HepG2 (cell line): ENCODE data around the gene NME7. TPM values are rescaled to one million over a fixed set of nuclear protein-coding genes. Genes with fewer than 3 reads are reported as not detected.

ENCODE experiments used
- FOXC1 ChIP-seq: sonication (generic); formaldehyde crosslinking; IDR thresholded peaks from 2 replicates; pipeline ENCODE4 v1.8.0; 2022; ENCODE audit warnings: mild to moderate bottlenecking, missing genetic modification reagents, borderline replicate concordance
- HNRNPUL1 ChIP-seq: fragments of 200-400 bp; formaldehyde crosslinking; IDR thresholded peaks from 2 replicates; pipeline ENCODE4 v1.6.1; 2017; ENCODE audit warnings: low read depth, mild to moderate bottlenecking, low read length, moderate library complexity
- polyA plus RNA-seq, 8 experiments: library from polyadenylated mRNA; depleted of rRNA in 3 of 8; stranded (reverse) in 7 of 8; unstranded in 1 of 8; fragments of >200 nt; fragmentation: Illumina TruSeq in 4 of 8; extraction: Trizol in 4 of 8; gene quantifications; 2 replicates each; pipeline versions ENCODE4 v1.2.1 to v1.2.3, GENCODE V29; 2011 to 2016; ENCODE audit warnings: low read depth in 4 of 8, missing spikeins in 1 of 8, mixed read lengths in 1 of 8; ENCODE audit not compliant: insufficient read depth in 1 of 8
- total RNA-seq, 5 experiments: library from RNA; depleted of rRNA; stranded (reverse); fragments of >200 nt; fragmentation: Illumina TruSeq; extraction: Trizol; gene quantifications; 2 replicates each; pipeline ENCODE4 v1.2.3, GENCODE V29; 2016; ENCODE audit warnings: low read depth in 1 of 5
- TF ChIP-seq, protein P1 (sequence below): sonication (generic); formaldehyde crosslinking; IDR thresholded peaks from one replicate; pipeline ENCODE4 v1.5.1; 2020; ENCODE audit warnings: mild to moderate bottlenecking, missing genetic modification reagents; ENCODE audit errors: not compliant biosample characterization

Gene NME7
- total and polyA plus RNA-seq, 2 of the 13 experiments (the other 11 are each of a cell fraction or from before 2014, with no cell fraction given): 9.4 to 22.5 TPM

DNA sequence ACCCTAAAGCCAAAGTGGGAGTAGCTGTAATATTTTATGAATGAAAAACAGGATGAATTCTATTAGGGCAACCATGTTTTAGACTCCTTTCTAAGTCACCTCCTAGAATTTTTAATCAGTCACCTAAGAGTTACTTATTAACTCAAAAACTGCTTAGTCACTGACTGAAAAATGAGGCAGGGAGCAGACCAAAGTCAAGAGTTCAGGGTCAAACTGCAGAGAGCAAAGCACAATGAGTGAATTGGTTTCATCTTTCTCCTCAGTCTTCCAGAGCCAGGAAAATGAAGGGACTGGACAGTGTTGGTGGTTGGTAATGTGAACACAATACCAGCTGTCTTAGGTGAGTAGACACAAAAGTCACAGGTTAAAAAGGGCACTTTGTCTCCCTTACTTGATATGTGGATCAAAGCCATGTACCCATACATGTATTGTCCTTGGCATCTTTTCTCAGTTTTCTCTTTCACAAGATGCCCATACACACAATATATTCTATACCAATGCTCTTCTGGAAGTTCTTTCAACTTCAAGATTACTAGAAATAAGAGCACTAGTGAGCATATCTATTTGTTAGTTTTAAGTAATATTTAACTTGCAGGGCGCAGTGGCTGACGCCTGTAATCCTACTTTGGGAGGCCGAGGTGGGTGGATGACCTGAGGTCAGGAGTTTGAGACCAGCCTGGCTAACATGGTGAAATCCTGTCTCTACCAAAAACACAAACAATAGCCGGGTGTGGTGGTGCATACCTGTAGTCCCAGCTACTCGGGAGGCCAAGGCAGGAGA, 218.9 kb downstream of the NME7 start (continued):
- TF ChIP-seq, protein P1, sequence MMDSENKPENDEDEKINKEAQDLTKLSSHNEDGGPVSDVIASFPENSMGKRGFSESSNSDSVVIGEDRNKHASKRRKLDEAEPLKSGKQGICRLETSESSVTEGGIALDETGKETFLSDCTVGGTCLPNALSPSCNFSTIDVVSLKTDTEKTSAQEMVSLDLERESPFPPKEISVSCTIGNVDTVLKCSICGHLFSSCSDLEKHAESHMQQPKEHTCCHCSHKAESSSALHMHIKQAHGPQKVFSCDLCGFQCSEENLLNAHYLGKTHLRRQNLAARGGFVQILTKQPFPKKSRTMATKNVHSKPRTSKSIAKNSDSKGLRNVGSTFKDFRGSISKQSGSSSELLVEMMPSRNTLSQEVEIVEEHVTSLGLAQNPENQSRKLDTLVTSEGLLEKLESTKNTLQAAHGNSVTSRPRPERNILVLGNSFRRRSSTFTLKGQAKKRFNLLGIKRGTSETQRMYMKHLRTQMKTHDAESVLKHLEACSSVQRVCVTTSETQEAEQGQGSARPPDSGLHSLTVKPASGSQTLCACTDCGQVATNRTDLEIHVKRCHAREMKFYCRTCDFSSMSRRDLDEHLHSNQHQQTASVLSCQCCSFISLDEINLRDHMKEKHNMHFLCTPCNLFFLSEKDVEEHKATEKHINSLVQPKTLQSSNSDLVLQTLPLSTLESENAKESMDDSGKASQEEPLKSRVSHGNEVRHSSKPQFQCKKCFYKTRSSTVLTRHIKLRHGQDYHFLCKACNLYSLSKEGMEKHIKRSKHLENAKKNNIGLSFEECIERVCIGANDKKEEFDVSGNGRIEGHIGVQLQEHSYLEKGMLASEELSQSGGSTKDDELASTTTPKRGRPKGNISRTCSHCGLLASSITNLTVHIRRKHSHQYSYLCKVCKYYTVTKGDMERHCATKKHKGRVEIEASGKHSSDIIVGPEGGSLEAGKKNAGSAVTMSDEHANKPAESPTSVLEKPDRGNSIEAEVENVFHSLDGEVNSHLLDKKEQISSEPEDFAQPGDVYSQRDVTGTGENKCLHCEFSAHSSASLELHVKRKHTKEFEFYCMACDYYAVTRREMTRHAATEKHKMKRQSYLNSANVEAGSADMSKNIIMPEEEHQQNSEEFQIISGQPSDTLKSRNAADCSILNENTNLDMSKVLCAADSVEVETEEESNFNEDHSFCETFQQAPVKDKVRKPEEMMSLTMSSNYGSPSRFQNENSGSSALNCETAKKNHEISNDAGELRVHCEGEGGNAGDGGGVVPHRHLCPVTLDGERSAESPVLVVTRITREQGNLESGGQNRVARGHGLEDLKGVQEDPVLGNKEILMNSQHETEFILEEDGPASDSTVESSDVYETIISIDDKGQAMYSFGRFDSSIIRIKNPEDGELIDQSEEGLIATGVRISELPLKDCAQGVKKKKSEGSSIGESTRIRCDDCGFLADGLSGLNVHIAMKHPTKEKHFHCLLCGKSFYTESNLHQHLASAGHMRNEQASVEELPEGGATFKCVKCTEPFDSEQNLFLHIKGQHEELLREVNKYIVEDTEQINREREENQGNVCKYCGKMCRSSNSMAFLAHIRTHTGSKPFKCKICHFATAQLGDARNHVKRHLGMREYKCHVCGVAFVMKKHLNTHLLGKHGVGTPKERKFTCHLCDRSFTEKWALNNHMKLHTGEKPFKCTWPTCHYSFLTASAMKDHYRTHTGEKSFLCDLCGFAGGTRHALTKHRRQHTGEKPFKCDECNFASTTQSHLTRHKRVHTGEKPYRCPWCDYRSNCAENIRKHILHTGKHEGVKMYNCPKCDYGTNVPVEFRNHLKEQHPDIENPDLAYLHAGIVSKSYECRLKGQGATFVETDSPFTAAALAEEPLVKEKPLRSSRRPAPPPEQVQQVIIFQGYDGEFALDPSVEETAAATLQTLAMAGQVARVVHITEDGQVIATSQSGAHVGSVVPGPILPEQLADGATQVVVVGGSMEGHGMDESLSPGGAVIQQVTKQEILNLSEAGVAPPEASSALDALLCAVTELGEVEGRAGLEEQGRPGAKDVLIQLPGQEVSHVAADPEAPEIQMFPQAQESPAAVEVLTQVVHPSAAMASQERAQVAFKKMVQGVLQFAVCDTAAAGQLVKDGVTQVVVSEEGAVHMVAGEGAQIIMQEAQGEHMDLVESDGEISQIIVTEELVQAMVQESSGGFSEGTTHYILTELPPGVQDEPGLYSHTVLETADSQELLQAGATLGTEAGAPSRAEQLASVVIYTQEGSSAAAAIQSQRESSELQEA (CRISPR knock-in tag): no peak
- TF ChIP-seq HNRNPUL1: peak; percentile 96
- TF ChIP-seq FOXC1 (CRISPR knock-in tag): no peak
- TF ChIP-seq, all 625 proteins: peak for 191
